ENCODE measurements around the gene SPTBN4. TPM values are rescaled to one million over a fixed set of nuclear protein-coding genes. Genes with fewer than 3 reads are reported as not detected.
"Not testable (repeated sequence)": the region's sequence is repeated elsewhere in the genome, so short reads cannot be mapped to it uniquely, and the experiment has no call there.

The SPTBN4 gene
- total RNA-seq, 1 donor from 2014 or later: 0.17 TPM

- H3K4me3 ChIP-seq (ENCODE audit: low read depth, low read length): no peak overlapping the region
- TF ChIP-seq CTCF (conservative IDR thresholded peaks at IDR 0.05; ENCODE audit: low read depth, low read length): no peak
- DNase-seq (ENCODE audit: low read depth): no peak
Observed at GRCh38 chr19:40534148-40534547, 67.3 kb downstream of the SPTBN4 start.

GRCh38 chr19:40539070-40539469 is 72.3 kb downstream of the SPTBN4 start:
- no peak for DNase-seq (ENCODE audit: low read depth)
- no peak overlapping the region for H3K4me3 ChIP-seq (ENCODE audit: low read depth, low read length)
- no peak for TF ChIP-seq CTCF (conservative IDR thresholded peaks at IDR 0.05; ENCODE audit: low read depth, low read length)

- DNase-seq (ENCODE audit: low read depth): no peak
- no peak for TF ChIP-seq CTCF (conservative IDR thresholded peaks at IDR 0.05; ENCODE audit: low read depth, low read length)
- H3K4me3 ChIP-seq (ENCODE audit: low read depth, low read length): no peak overlapping the region
Observed at GRCh38 chr19:40542202-40542859, 75.5 kb downstream of the SPTBN4 start.

GRCh38 chr19:40543029-40543597 is 76.3 kb downstream of the SPTBN4 start:
- H3K4me3 ChIP-seq (ENCODE audit: low read depth, low read length): no peak overlapping the region
- no peak for TF ChIP-seq CTCF (conservative IDR thresholded peaks at IDR 0.05; ENCODE audit: low read depth, low read length)
- DNase-seq (ENCODE audit: low read depth): no peak

GRCh38 chr19:40546153-40546841 is 79.5 kb downstream of the SPTBN4 start:
- not testable (repeated sequence) for DNase-seq (ENCODE audit: low read depth); H3K4me3 ChIP-seq (ENCODE audit: low read depth, low read length)

- not testable (repeated sequence) for H3K4me3 ChIP-seq (ENCODE audit: low read depth, low read length); DNase-seq (ENCODE audit: low read depth)
Observed at GRCh38 chr19:40547190-40547589, 80.4 kb downstream of the SPTBN4 start.

- no peak for DNase-seq (ENCODE audit: low read depth)
- TF ChIP-seq CTCF (conservative IDR thresholded peaks at IDR 0.05; ENCODE audit: low read depth, low read length): no peak
- H3K4me3 ChIP-seq (ENCODE audit: low read depth, low read length): no peak overlapping the region
Observed at GRCh38 chr19:40547836-40548235, 81.0 kb downstream of the SPTBN4 start.

Measured in epithelial cell of proximal tubule (primary cell).